T-helper 1 cell (primary cell): ENCODE results near the gene S1PR1.
A peak's percentile ranks its signal among the peaks of the same experiment; 100 is the strongest.

Experiments used
- DNase-seq, 5 donors: peaks; one replicate each; pipeline ENCODE4 v3.0.0-alpha.2; 2012 to 2020

S1PR1 gene

GRCh38 chr1:101282314-101283038 is 45.7 kb downstream of the S1PR1 start:
- DNase-seq: no peak

- no peak for DNase-seq
These were observed 46.6 kb downstream of the S1PR1 start for GRCh38 chr1:101283443-101283842.

- DNase-seq: peak in 2 of 5 donors; percentile 9 to 58
These were observed 47.2 kb downstream of the S1PR1 start for GRCh38 chr1:101284021-101284420.

- no peak for DNase-seq
These were observed 47.9 kb downstream of the S1PR1 start for GRCh38 chr1:101284622-101285218.

GRCh38 chr1:101285922-101286570 is 49.2 kb downstream of the S1PR1 start:
- peak in 1 of 5 donors; percentile 45 for DNase-seq

GRCh38 chr1:101288491-101288944 is 51.7 kb downstream of the S1PR1 start:
- peak in 4 of 5 donors; percentile 42 to 82 (median 63) for DNase-seq

GRCh38 chr1:101290119-101290921 is 53.5 kb downstream of the S1PR1 start:
- DNase-seq: no peak
